ENCODE measurements around the gene TUBA4A.
"Not testable (repeated sequence)": the region's sequence is repeated elsewhere in the genome, so short reads cannot be mapped to it uniquely, and the experiment has no call there.

Gene TUBA4A

GRCh38 chr2:219266886-219267285 lies 13.2 kb upstream of the TUBA4A start:
- no peak overlapping the region for H3K4me3 ChIP-seq (ENCODE audit: low read length)
- TF ChIP-seq, protein P1, sequence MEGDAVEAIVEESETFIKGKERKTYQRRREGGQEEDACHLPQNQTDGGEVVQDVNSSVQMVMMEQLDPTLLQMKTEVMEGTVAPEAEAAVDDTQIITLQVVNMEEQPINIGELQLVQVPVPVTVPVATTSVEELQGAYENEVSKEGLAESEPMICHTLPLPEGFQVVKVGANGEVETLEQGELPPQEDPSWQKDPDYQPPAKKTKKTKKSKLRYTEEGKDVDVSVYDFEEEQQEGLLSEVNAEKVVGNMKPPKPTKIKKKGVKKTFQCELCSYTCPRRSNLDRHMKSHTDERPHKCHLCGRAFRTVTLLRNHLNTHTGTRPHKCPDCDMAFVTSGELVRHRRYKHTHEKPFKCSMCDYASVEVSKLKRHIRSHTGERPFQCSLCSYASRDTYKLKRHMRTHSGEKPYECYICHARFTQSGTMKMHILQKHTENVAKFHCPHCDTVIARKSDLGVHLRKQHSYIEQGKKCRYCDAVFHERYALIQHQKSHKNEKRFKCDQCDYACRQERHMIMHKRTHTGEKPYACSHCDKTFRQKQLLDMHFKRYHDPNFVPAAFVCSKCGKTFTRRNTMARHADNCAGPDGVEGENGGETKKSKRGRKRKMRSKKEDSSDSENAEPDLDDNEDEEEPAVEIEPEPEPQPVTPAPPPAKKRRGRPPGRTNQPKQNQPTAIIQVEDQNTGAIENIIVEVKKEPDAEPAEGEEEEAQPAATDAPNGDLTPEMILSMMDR (conservative IDR thresholded peaks at IDR 0.05; ENCODE audit: low read length) = no peak
- no peak for DNase-seq (ENCODE audit: low read depth)

DNA sequence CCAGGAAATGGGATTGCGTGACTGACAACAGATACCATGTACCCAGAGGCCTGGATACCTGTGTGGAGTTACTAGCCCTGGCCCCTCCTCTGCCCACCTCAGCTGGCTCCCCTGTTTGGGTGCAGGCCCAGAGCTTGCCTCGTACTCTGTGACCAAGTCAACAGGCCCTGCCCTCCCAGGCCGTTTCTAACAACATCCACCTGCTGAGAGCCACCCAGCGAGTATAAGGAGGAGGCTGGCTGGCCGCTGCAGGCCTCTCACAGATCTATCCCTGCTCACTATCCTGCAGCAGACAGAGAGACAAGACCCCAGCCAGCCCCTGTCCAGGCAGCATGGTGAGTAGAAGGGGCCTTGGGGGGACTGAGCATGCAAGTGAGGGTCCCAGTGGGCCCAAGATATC lies 12.5 kb upstream of the TUBA4A start:
- DNase-seq (ENCODE audit: low read depth) = no peak
- TF ChIP-seq, protein P1 (conservative IDR thresholded peaks at IDR 0.05; ENCODE audit: low read length) = no peak
- no peak overlapping the region for H3K4me3 ChIP-seq (ENCODE audit: low read length)

- no peak for DNase-seq (ENCODE audit: low read depth)
- TF ChIP-seq, protein P1 (conservative IDR thresholded peaks at IDR 0.05; ENCODE audit: low read length) = no peak
- H3K4me3 ChIP-seq (ENCODE audit: low read length) = no peak overlapping the region
Observed at GRCh38 chr2:219261024-219261855, 7.5 kb upstream of the TUBA4A start.

DNA sequence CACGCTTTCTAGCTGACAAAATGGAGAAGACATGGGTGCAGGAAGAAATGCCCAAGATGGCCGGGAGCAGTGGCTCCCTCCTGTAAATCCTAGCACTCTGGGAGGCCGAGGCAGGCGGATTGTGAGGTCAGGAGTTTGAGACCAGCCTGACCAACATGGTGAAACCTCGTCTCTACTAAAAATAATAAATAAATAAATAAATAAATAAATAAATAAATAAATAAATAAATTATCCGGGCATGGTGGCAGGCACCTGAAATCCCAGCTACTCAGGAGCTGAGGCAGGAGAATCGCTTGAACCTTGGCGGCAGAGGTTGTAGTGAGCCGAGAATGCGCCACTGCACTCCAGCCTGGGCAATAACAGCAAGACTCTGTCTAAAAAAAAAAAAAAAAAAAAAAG lies 5.2 kb upstream of the TUBA4A start:
- not testable (repeated sequence) for DNase-seq (ENCODE audit: low read depth); H3K4me3 ChIP-seq (ENCODE audit: low read length)

DNA sequence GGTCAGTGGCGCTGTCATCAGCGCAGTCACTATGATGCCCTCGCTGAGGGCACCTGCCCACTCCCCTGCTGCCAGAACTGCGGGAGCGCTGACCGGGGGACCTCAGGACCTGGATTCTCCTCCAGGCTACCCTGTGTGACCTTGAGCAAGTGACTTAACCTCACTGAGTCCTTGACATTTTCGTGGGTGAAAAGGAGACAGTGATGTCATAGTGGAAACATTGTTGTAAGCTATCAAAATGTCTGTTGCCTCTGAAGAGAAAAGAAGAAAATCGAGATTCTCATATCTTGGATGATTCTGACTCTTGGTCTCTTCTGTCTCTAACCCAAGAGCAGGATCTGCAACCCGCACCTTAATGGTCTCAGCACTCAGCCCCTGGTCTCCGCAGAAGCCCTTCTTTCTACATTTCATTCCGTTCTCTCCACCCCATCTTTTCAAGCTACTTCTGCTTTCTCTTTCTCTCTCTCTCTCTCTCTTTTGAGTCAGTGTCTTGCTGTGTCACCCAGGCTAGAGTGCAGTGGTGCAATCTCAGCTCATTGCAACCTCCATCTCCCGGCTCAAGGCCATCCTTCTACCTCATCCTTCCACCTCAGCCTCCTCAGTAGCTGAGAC lies 978 bp upstream of the TUBA4A start:
- H3K4me3 ChIP-seq (ENCODE audit: low read length) = peak overlapping the region; percentile 67
- no peak for DNase-seq (ENCODE audit: low read depth)
- TF ChIP-seq, protein P1 (conservative IDR thresholded peaks at IDR 0.05; ENCODE audit: low read length) = no peak

- DNase-seq (ENCODE audit: low read depth) = no peak
- H3K4me3 ChIP-seq (ENCODE audit: low read length) = peak within 1 kb of the TSS; percentile 67
- TF ChIP-seq, protein P1 (conservative IDR thresholded peaks at IDR 0.05; ENCODE audit: low read length) = no peak
Observed at GRCh38 chr2:219252900-219253752, 592 bp downstream of the TUBA4A start, which contains the start of gene TUBA4B. TSS of gene TUBA4B (plus strand) at chr2:219253243. CDS start at chr2:219253408, 165 bp downstream.

GRCh38 chr2:219252570-219252899 lies 1.2 kb downstream of the TUBA4A start:
- TF ChIP-seq, protein P1 (conservative IDR thresholded peaks at IDR 0.05; ENCODE audit: low read length) = no peak
- DNase-seq (ENCODE audit: low read depth) = no peak
- peak overlapping the region; percentile 67 for H3K4me3 ChIP-seq (ENCODE audit: low read length)
